Activated CD4-positive, alpha-beta T cell treated with anti-CD3 and anti-CD28 coated beads, Interleukin-2, Interleukin-4, amounts not matched to agents 100 ng/mL and 50 ng/mL, durations not matched to agents 16 hours and 8 hours (primary cell): ENCODE results near the gene EVL.
A peak's percentile ranks its signal among the peaks of the same experiment; 100 is the strongest.

ENCODE experiments used
- DNase-seq: peaks from one replicate; pipeline ENCODE4 v3.0.0-alpha.2; 2020; ENCODE audit warnings: low spot score

Gene EVL

DNA sequence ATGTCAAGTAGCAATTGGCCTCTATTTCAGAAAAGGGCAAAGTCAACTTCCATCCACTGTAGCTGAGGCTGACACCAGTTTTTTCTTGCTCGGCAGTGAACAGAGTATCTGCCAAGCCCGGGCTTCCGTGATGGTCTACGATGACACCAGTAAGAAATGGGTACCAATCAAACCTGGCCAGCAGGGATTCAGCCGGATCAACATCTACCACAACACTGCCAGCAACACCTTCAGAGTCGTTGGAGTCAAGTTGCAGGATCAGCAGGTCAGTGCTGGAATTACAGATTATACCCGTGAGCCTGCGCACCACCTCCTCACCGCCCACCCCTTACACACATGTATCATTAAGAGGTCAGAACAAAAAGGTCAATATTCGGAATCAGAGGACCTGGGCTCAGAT is 19.4 kb downstream of the EVL start:
- DNase-seq: no peak

DNA sequence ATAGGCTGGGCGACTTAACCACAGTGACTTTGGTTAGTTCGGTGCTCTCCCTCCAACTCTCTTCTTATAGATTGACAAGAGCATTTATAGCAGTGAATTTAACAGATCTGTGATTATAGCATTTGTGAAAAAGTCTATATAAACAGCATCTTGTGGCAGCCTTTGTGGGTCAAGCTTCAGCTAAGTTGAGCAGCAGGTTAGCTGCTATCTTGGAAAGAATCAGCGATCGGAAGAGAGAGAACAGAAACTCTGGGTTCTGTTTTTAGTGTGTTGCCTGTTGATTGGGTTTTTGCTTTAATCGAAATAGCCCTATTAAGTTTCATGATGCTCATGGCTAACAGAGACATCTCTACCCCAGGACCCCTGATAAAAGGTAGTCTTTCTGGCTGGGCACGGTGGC is 20.2 kb downstream of the EVL start:
- no peak for DNase-seq

- no peak for DNase-seq
Measured at GRCh38 chr14:100086361-100086760, 21.1 kb downstream of the EVL start.

DNA sequence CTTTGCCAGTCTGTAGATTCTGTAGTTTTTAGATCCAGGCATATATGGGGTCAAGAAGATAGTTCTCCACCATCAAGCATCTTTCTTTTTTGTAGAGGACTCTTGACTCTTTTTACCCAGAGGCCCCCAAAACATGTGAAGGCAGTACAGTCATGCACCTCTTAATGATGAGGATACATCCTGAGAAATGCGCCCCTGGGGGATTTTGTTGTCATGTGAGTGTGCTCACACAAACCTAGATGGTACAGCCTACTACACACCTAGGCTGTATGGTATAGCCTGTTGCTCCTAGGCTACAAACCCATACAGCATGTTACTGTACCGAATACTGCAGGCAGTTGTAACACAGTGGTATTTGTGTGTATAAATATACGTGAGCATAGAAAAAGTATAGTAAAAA is 23.0 kb downstream of the EVL start:
- no peak for DNase-seq

- DNase-seq: no peak
Measured at GRCh38 chr14:100091386-100091785, 26.2 kb downstream of the EVL start.

GRCh38 chr14:100092832-100093231 is 27.6 kb downstream of the EVL start:
- DNase-seq: no peak

- DNase-seq: no peak
Measured at GRCh38 chr14:100093319-100093718, 28.1 kb downstream of the EVL start.

GRCh38 chr14:100096656-100097055 is 31.4 kb downstream of the EVL start:
- DNase-seq: no peak

- DNase-seq: no peak
Measured at GRCh38 chr14:100098171-100098570, 32.9 kb downstream of the EVL start.

DNA sequence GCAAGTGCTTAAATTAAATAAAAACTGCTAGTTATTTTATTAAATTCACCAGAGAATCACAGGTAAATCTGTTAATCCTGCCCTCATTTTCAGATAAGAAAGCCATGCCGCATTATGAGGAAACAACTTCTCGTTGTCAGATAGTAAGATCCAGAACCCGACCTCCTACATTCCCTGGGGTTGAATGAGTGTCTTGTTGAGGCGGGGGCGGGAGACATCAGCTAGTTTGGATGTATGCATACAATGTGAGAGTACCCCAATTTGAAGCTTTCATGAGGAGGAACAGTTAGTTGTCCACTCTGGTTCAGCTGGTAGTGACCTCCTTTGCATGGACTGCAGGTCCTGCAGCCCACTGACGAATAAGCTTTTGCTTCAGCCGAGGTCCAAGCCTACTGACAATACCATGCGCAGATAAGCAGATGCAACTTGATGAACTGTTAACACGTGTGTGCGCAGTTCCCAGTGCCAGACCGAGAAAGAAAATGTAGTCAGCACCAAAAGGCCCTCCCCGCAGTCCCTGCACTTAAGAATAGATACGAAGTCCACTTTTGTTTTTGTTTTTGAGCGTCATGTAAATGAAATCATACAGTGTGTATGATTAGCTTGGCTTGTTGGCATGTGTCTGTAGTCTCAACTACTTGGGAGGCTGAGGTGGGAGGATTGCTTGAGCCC is 34.9 kb downstream of the EVL start:
- no peak for DNase-seq

DNA sequence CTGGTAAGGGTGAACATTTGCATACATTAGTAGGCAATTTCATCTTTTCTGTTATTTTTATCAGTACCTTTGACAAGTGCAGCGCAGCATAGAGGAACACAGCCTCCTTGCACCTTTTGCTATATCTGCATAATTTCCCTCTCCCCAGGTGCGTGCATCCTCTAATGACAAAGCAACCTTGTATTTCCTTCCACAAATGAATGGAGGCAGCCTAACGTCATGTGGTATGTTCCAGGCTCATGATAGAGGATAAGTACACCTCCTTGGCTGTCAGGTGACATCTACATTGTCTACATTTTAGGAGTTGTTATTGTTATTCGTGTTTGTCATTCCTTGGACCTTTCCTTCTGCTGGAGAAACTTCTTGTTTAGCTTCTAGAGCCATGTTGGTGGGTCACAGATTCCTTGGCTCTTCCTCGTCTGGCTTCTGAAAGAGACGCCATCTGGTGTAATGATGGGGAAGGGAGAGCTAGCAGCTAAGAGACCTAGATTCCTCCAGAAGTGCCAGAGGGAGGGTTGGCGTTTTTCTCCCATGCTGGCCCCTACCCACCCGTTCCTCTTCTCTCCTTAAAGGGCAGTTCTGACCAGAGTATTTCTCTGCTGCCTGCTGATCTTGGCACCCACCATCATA is 37.0 kb downstream of the EVL start:
- no peak for DNase-seq

DNA sequence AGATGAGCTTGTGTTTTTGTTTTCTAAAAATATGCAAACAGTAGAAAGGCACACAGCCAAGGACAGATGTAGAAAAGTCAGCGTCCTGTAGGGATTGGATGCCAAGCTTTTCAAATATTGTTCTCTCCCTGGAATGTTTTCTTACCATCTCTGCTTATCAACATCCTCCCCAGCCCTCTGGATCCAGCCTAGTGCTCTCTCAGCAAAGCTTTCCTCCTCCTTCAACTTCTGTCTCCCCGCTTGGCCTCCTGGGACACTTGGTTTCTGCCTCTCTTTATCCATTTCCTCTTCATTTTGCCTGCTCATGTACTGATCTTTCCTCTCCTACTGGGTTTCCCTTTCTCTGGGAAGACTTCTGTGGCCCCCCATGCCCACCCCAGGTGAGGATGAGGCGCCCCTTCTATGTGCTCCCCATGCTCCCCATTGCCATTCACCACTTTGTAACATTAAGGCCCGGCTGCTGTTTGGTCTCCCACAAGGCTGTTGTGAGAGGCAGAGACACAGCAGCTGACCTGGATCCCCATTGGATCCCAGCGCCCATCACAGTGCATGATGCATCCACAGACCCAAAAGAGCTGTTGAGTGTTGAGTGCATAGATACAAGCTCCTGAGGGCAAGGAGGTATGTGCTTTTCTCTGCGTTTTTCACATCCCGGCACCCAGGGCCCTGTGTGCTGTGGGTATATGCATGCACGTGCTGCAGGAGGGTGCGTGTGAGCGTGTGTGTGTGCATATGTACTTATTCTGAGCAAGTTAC is 38.2 kb downstream of the EVL start:
- no peak for DNase-seq

DNA sequence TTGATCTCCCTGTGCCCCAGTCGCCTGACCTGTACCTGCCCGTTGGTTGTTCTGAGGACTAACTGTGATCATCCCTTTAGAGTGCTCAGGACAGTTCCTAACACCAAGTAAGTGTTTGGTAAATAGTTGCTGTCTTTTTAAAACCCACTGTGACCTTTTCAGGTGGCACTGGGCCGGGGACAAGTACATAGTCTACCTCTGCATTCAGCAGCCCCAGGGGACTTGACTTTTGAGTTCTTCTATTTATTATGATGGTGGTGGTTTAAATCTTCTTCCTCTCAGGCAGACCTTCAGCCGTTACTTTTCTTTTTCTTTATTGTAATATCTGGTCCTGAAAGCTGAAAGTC is 38.8 kb downstream of the EVL start:
- DNase-seq: no peak

DNA sequence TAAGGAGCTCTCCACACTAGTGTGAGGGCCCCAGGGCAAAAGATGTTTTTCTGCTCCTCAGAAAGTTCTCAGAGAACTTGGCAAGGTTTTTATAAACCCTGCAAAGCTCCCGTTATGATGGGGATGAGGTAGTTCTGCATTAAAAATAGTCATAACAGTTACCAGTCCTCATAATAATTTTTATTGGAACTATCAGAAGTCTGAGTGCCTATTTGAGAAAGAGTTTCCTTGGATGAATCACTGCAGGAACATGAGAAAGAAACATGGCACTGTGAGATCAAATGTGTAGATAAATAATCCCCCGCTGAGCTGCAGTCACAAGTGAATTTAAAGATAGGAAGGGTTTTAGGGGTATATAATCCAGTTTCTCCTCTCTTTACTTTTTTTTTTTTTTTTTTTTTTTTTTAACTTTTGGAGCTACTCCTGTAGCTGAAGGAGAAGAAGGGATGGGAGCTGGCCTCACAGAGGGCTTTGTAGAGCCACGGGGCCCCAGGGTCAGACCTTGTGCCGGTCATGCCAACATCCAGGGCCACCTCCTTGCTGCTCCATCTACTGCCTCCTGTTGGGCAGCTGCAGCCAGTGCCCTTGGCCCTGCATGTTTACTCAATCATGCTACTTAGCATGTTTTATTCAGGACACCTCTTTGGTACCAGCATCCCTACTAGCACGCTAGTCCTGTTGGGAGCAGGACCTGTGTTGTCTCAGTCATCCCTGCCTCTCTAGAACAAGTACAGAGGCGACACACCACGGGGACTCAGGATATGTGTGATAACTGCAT is 39.5 kb downstream of the EVL start:
- peak; percentile 45 for DNase-seq

DNA sequence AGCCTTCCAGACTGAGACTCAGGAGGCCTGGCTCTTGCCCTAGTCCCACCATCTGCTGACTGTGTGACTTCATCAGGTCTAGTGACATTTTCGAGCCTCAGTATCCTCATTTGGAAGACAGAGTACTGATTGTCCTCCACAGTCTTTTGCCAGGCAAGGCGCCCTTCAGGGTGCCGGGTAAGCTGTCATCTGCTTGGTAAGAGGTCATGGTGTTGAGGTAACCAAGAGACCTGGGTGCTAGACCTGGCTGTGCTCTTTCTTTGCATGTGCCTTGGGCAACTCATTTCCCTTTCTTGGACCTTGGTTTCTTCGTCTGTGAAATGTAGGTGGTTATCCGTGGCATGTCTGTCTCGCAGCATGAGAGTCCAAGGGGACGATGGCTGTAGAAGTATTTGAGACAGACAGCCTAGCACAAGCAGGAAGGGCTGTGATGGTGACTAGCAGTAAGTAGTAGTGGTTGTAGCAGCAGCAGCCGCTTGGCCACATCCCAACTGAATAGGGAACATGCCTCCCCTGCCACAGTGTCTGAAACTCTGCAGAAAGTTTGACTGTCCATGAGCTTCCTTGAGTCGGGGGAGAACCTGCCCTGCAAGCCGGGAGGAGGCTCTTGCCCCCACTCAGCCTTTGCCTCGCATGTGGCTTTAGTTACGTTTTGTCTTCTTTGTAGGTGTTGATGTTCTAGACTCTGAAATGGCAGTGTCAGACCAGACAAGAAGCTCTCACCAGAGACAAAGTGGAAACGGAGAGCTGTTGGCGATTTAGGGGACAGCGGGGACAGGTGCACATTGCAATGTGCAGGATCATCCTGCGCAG is 40.3 kb downstream of the EVL start:
- no peak for DNase-seq

DNA sequence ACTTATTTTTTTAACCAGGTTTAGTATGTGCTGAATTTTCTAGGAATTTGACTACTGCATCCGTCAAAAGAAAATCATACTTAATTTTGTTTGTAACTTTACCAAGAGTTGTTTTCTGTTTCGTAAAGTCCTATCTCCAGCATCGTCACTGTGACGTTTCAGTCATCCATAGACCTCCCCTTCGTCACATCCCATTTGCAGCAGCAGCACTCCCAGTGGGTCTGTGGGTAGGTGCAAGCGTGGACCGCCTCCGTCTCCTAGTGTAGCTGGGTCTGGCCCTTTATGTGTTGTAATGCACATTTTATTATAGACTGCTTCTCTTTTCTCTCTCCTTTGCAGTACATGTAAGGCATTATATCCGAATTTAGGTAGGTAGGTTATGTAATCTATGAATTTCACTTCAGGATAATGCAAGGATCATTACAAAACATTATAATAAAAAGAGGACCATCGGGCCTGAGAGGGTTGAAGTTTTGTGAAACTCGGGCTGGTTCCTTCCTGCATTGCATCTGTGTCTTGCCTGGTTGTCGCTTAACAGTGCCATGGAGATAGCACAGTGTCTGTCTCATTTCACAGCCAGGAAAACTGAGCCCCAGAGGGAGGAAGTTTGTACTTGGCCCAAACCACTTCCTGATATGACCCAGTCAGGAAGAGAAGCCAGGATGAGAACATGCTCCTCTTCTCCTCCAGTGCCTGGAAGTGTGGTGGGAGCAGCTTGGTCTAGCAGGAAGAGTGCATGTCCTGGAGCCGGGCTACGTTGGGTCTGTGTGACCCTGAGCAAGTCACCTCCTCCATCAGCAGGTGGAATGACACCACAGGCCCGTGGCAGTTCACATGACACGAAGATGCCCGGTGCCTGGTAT is 41.3 kb downstream of the EVL start:
- DNase-seq: peak; percentile 55

- no peak for DNase-seq
Measured at GRCh38 chr14:100107236-100107635, 42.0 kb downstream of the EVL start.

- DNase-seq: peak; percentile 87
Measured at GRCh38 chr14:100108042-100108825, 43.0 kb downstream of the EVL start.

- no peak for DNase-seq
Measured at GRCh38 chr14:100108840-100109593, 43.8 kb downstream of the EVL start.
